Nephron (organoid): ENCODE measurements around the gene OSBPL10.
A peak's percentile ranks its signal among the peaks of the same experiment; 100 is the strongest.

Experiments
- H3K27ac Mint-ChIP-seq, 3 experiments: 2 replicates each; pipeline ENCODE4 v1.8.0; 2020; ENCODE audit warnings: mixed read lengths in 3 of 3, mild to moderate bottlenecking in 2 of 3, moderate library complexity in 1 of 3
- H3K27me3 Mint-ChIP-seq: 2 replicates; pipeline ENCODE4 v1.8.0; 2021; ENCODE audit warnings: low read depth, mild to moderate bottlenecking, moderate library complexity, mixed read lengths
- H3K36me3 Mint-ChIP-seq: 2 replicates; pipeline ENCODE4 v1.8.0; 2020; ENCODE audit warnings: low read depth, mixed read lengths
- H3K4me1 Mint-ChIP-seq: 2 replicates; pipeline ENCODE4 v1.8.0; 2020; ENCODE audit warnings: mixed read lengths
- H3K4me3 Mint-ChIP-seq, 3 experiments: 2 replicates each; pipeline ENCODE4 v1.8.0; 2020; ENCODE audit warnings: mild to moderate bottlenecking in 3 of 3, mixed read lengths in 3 of 3, moderate library complexity in 2 of 3
- H3K9me3 Mint-ChIP-seq: 2 replicates; pipeline ENCODE4 v1.8.0; 2020; ENCODE audit warnings: mixed read lengths
- CTCF ChIP-seq, 3 experiments: fragments of 200-600 bp; sonication (generic); IDR thresholded peaks; one replicate each; pipeline ENCODE4 v1.5.0; 2021; ENCODE audit warnings: antibody characterized with exemption in 3 of 3; ENCODE audit not compliant: unreplicated experiment in 3 of 3

OSBPL10 gene

GRCh38 chr3:31777092-31777491 is 204.0 kb downstream of the OSBPL10 start:
- no peak for TF ChIP-seq CTCF (IDR thresholded peaks at IDR 0.05; ENCODE audit: unreplicated experiment in 3 of 3)
- H3K36me3 Mint-ChIP-seq, result peaks cover 12% of the 10 kb centered on the region
- no peaks in the 10 kb centered on the region for H3K27me3 Mint-ChIP-seq
- peaks cover 11% of the 10 kb centered on the region for H3K4me1 Mint-ChIP-seq
- H3K9me3 Mint-ChIP-seq, result peaks cover 42% of the 10 kb centered on the region
- no peak overlapping the region for H3K4me3 Mint-ChIP-seq
- H3K27ac Mint-ChIP-seq, result no peak overlapping the region

- no peaks in the 10 kb centered on the region for H3K27me3 Mint-ChIP-seq
- H3K36me3 Mint-ChIP-seq, result peaks cover 12% of the 10 kb centered on the region
- no peak for TF ChIP-seq CTCF (IDR thresholded peaks at IDR 0.05; ENCODE audit: unreplicated experiment in 3 of 3)
- H3K4me1 Mint-ChIP-seq, result peaks cover 19% of the 10 kb centered on the region
- no peak overlapping the region for H3K27ac Mint-ChIP-seq
- no peak overlapping the region for H3K4me3 Mint-ChIP-seq
- peaks cover 33% of the 10 kb centered on the region for H3K9me3 Mint-ChIP-seq
Observed at GRCh38 chr3:31776016-31776415, 205.0 kb downstream of the OSBPL10 start.

- Mint-ChIP-seq H3K4me3 (no peak overlapping the region), H3K36me3 (peaks cover 12% of the 10 kb centered on the region), H3K9me3 (peaks cover 28% of the 10 kb centered on the region), H3K27me3 (no peaks in the 10 kb centered on the region), H3K4me1 (peaks cover 21% of the 10 kb centered on the region), H3K27ac (no peak overlapping the region)
- TF ChIP-seq CTCF (IDR thresholded peaks at IDR 0.05; ENCODE audit: unreplicated experiment in 3 of 3), result no peak
Observed at GRCh38 chr3:31775383-31775782, 205.7 kb downstream of the OSBPL10 start.

GRCh38 chr3:31772758-31773473 is 208.1 kb downstream of the OSBPL10 start:
- peak overlapping the region in 1 of 3 experiments; percentile 8 for H3K27ac Mint-ChIP-seq
- H3K27me3 Mint-ChIP-seq, result no peaks in the 10 kb centered on the region
- no peak for TF ChIP-seq CTCF (IDR thresholded peaks at IDR 0.05; ENCODE audit: unreplicated experiment in 3 of 3)
- H3K9me3 Mint-ChIP-seq, result peaks cover 12% of the 10 kb centered on the region
- H3K4me3 Mint-ChIP-seq, result no peak overlapping the region
- peaks cover 6% of the 10 kb centered on the region for H3K36me3 Mint-ChIP-seq
- H3K4me1 Mint-ChIP-seq, result peaks cover 27% of the 10 kb centered on the region

- H3K9me3 Mint-ChIP-seq, result peaks cover 8% of the 10 kb centered on the region
- no peak for TF ChIP-seq CTCF (IDR thresholded peaks at IDR 0.05; ENCODE audit: unreplicated experiment in 3 of 3)
- no peak overlapping the region for H3K27ac Mint-ChIP-seq
Observed at GRCh38 chr3:31772272-31772671, 208.8 kb downstream of the OSBPL10 start.

GRCh38 chr3:31770822-31771326 is 210.2 kb downstream of the OSBPL10 start:
- Mint-ChIP-seq H3K27ac (peak overlapping the region in 1 of 3 experiments; percentile 12), H3K4me1 (peaks cover 27% of the 10 kb centered on the region), H3K9me3 (peaks cover 6% of the 10 kb centered on the region), H3K4me3 (no peak overlapping the region), H3K36me3 (peaks cover 6% of the 10 kb centered on the region), H3K27me3 (no peaks in the 10 kb centered on the region)
- no peak for TF ChIP-seq CTCF (IDR thresholded peaks at IDR 0.05; ENCODE audit: unreplicated experiment in 3 of 3)

More at GRCh38 chr3:31772272-31772671, 208.8 kb downstream of the OSBPL10 start:
- Mint-ChIP-seq H3K36me3 (peaks cover 6% of the 10 kb centered on the region), H3K4me3 (no peak overlapping the region), H3K27me3 (no peaks in the 10 kb centered on the region), H3K4me1 (peaks cover 27% of the 10 kb centered on the region)
